GM19025 (cell line): Measurements from ENCODE around the gene ENTPD8.

Experiments
- ATAC-seq: cut with Tn5 transposase; IDR thresholded peaks from one replicate; pipeline ENCODE4 v1.9.1; 2021; ENCODE audit warnings: mild to moderate bottlenecking, low read depth, moderate library complexity; ENCODE audit not compliant: unreplicated experiment

Gene ENTPD8

DNA sequence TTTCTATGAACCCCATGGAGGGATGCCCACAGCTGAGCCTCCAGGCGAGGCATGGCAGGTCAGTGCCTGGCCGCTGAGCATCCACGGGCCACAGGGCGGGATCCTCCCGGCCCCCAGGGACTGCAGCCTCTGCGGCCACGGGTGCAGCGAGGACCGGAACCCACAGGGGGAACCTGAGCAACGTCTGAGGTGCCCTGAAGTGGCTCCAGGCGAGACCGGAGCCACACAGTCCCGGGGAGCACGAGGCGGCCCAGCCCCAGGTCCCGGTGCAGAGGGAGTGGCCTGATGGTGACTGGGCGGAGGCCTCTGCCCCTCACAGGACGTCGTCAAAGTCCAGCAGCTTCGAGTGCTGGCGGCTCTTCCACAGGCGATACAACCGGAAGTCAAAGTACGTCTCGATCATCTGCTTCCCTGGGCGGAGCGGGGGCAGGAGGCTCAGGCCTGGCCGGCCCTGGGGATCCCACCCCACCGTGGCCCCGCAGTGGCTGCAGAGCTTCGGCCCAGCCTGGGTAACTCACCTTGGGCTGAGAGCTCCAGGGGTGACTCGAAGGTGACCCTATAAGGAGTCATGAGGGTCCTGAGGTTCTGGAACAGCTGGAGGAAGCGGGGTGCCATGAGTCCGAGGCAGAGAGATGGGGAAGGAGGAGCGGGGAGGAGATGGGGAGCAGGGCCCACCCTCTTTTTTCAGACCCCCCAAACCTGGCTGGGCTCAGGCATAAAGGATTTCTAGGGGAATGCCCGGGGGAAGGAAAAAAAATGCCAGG, 8.1 kb upstream of the ENTPD8 start:
- no peak for ATAC-seq

- no peak for ATAC-seq
These were observed 7.4 kb upstream of the ENTPD8 start for GRCh38 chr9:137448602-137448962.

GRCh38 chr9:137447722-137448601, 6.8 kb upstream of the ENTPD8 start:
- ATAC-seq, result no peak

GRCh38 chr9:137446851-137447471, 5.8 kb upstream of the ENTPD8 start:
- no peak for ATAC-seq

DNA sequence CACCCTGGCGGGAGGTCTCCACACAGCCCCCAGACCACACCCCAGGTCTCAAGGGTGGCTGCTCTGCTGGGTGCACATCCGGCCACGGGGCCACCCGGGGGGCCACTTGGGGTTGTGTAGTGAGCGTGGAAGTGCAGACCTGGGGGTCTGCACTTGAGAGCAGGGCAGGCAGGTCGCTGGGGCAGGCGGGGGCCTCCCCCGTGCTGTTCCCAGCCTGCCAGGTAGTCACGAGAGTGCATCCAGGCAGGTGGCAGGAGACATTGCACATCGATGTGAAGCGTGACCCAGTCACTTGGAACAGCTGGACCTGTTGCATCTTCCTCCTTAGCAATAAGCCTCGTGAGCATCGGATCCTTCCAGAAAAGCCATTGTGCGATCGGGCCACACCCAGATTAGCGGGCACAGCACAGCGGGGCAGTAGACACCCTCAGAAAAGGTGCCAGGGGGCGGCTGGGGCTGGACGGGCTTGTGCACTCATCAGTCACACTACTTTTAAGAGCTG, 4.8 kb upstream of the ENTPD8 start:
- ATAC-seq, result no peak

DNA sequence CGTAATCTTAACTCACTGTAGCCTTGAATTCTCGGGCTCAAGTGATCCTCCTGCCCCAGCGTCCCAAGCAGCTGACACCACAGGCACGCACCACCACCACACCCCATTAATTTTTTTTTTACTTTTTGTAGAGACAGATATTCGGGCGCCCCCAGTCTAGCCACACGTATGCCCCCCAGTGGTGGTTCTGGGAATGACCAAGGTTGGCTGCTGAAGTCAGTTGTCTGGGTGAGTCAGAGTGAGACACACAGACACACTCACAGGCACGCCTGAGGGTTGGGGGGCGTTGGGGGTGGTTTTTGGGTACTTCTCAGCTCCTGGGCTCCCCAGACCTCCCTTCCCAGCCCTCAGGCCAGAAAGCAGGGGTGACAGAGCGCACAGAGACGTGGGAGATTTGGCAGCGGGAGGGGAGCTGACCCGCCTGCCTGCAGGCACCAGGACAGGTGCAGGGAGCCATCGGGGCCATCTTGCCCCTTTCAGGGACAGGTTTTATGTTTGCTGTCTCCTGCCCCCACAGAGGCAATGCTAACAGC, 4.2 kb upstream of the ENTPD8 start:
- no peak for ATAC-seq

GRCh38 chr9:137444106-137444790, 3.1 kb upstream of the ENTPD8 start:
- ATAC-seq, result no peak

- no peak for ATAC-seq
These were observed 771 bp upstream of the ENTPD8 start for GRCh38 chr9:137441935-137442321.

DNA sequence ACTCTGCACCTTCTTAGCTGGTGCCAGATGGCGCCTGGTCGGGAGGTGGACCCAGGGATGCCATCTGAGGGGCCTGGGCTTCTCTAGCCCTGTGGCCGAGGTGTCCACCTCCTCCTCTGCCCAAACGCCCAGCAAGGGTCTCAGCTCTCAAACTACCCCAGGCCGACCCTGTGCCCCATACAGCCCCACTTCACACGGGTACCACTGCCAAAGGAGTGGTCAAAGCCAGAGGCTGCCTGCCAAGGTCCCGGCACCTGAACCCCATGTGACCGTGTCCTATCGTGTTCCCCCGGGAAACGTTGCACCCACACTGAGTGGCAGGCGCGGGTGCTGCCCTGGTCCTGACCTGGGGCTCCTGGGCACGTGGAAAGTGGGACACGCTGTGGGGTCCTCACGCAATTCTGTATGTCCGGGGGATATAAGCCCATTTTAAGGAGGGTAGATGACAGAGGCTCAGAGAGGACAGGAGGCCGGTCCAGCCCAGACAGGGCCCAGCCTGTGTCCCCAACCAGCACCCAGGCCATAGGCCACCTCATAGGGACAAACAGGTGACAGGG, 1.9 kb downstream of the ENTPD8 start:
- ATAC-seq, result no peak

- ATAC-seq, result no peak
These were observed 2.5 kb downstream of the ENTPD8 start for GRCh38 chr9:137438591-137439157.

GRCh38 chr9:137437691-137438590, 3.2 kb downstream of the ENTPD8 start:
- ATAC-seq, result no peak

DNA sequence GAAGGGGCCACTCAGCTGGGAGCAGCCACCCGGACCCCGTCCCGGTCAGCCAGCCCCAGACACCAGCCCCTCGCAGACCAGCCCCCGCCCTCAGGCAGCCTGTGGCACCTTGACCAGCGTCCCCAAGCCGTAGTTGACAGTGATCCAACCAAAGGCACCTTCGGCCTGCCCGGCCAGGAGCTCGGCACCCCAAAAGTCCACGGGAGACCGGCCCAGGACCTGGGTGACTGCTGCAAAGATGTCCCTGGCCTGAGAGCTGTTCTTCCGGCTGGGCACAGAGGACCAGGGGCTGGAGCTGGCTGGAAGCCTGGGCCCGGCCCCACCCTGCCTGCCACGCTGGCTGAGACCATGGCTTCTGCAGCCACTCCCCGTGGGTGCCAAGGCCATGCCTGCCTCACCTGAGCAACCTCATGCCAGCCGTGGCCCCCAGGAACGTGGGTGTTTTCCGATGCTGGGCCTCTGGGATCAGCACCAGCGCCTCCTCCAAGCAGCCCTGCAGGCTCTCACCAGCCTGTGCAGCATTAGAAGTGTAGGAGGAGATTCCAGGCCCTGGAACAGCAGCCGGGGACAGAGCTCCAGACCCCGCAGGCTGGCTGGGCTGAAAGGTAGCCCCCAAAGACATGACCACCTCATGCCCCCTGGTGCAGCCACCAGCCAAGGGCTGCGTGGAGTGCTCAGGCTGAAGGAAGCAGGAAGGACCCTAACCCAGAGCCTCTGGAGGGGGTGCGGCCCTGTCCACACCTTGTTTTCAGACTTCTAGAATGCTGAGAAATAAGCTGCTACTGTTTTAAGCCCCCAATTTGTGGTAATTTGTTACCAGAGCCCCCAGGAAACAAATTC, 4.2 kb downstream of the ENTPD8 start:
- ATAC-seq, result no peak

- ATAC-seq, result no peak
These were observed 5.0 kb downstream of the ENTPD8 start for GRCh38 chr9:137435980-137436760.

- ATAC-seq, result no peak
These were observed 5.7 kb downstream of the ENTPD8 start for GRCh38 chr9:137435381-137435891.

DNA sequence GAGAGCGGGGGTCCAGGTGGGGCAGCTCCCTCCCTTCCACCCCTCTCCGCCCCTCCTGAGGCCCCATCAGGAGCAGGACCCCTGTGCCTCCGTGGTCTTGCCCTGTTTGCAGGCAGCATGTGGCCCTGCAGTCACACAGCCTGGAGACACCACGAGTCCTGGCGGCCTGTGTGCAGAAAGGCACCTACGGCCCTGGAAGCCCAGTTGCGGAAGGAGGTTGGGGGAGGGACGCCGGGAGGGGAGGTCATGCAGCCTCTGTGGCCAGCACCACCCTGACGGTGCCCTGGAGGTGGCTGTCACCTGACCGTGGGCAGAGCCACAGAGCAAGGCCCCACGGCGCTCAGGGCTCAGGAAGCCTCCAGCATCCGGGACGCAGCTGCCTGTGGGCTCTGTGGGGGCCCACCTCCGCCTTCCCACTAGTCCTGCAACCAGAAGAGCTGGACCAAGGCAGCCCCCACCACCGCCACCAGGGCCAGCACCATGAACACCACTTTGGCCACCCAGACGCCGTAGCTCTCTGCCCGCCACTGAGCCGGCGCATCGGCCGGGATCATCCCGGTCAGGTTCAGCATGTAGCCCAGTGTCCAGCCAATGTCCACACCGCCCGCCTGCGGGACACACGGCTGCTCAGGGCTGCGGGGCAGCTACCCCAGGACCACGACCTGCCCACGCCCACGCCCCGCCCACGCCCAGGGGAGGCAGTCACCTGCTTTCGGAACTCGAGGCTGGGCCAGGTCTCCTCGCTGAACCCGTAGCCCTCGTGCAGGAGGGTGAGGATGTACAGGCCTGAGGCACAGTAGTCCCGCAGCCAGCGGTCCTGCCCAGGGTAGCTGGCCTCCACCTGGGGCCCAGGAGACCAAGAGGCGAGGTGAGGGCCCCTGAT, 6.4 kb downstream of the ENTPD8 start:
- no peak for ATAC-seq

DNA sequence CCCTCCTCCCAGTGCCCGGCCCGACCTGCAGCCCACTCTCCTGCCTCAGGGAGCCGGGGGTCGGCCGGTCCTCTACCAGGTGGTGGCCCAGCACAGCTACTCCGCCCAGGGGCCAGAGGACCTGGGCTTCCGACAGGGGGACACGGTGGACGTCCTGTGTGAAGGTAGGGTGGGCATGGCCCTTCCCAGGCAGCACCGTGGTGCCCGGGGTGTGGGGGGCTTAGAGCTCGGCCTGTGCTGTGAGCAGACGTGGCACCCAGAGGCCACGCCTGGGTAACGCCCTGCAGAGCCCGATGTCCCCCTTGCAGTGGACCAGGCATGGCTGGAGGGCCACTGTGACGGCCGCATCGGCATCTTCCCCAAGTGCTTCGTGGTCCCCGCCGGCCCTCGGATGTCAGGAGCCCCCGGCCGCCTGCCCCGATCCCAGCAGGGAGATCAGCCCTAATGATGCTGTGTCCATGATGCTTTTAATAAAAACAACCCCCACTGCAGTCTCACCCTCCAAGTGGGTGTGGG, 7.2 kb downstream of the ENTPD8 start:
- no peak for ATAC-seq
